ENCODE measurements around the gene PON3.

Gene PON3

GRCh38 chr7:95340491-95340890 is 55.7 kb downstream of the PON3 start:
- DNase-seq (ENCODE audit: low spot score), result no peak

- no peak for DNase-seq (ENCODE audit: low spot score)
Observed at GRCh38 chr7:95338832-95339231, 57.3 kb downstream of the PON3 start.

- DNase-seq (ENCODE audit: low spot score), result no peak
Observed at GRCh38 chr7:95335093-95335492, 61.1 kb downstream of the PON3 start.

GRCh38 chr7:95334447-95334846 is 61.7 kb downstream of the PON3 start:
- no peak for DNase-seq (ENCODE audit: low spot score)

GRCh38 chr7:95330961-95331337 is 65.2 kb downstream of the PON3 start:
- no peak for DNase-seq (ENCODE audit: low spot score)

GRCh38 chr7:95330204-95330960 is 65.8 kb downstream of the PON3 start:
- no peak for DNase-seq (ENCODE audit: low spot score)

GRCh38 chr7:95327356-95327755 is 68.8 kb downstream of the PON3 start:
- DNase-seq (ENCODE audit: low spot score), result no peak

GRCh38 chr7:95324431-95324830 is 71.7 kb downstream of the PON3 start, which contains the start of gene PON1:
Gene PON1 (minus strand): TSS chr7:95324532. CDS start chr7:95324475, 57 bp downstream.
- DNase-seq (ENCODE audit: low spot score), result no peak

GRCh38 chr7:95323410-95324129 is 72.6 kb downstream of the PON3 start:
- DNase-seq (ENCODE audit: low spot score), result no peak

- no peak for DNase-seq (ENCODE audit: low spot score)
Observed at GRCh38 chr7:95322854-95323253, 73.3 kb downstream of the PON3 start.

- no peak for DNase-seq (ENCODE audit: low spot score)
Observed at GRCh38 chr7:95322396-95322795, 73.8 kb downstream of the PON3 start.

GRCh38 chr7:95321720-95322119 is 74.5 kb downstream of the PON3 start:
- no peak for DNase-seq (ENCODE audit: low spot score)

- DNase-seq (ENCODE audit: low spot score), result no peak
Observed at GRCh38 chr7:95320651-95321050, 75.5 kb downstream of the PON3 start.

- DNase-seq (ENCODE audit: low spot score), result no peak
Observed at GRCh38 chr7:95319570-95319969, 76.6 kb downstream of the PON3 start.

GRCh38 chr7:95318501-95319100 is 77.6 kb downstream of the PON3 start:
- no peak for DNase-seq (ENCODE audit: low spot score)

GRCh38 chr7:95317966-95318365 is 78.2 kb downstream of the PON3 start:
- DNase-seq (ENCODE audit: low spot score), result no peak

- DNase-seq (ENCODE audit: low spot score), result no peak
Observed at GRCh38 chr7:95317546-95317945, 78.6 kb downstream of the PON3 start.

GRCh38 chr7:95316588-95316987 is 79.6 kb downstream of the PON3 start:
- no peak for DNase-seq (ENCODE audit: low spot score)

GRCh38 chr7:95312561-95312960 is 83.6 kb downstream of the PON3 start:
- no peak for DNase-seq (ENCODE audit: low spot score)

- DNase-seq (ENCODE audit: low spot score), result no peak
Observed at GRCh38 chr7:95311389-95311788, 84.8 kb downstream of the PON3 start.

GRCh38 chr7:95309951-95310350 is 86.2 kb downstream of the PON3 start:
- no peak for DNase-seq (ENCODE audit: low spot score)

All from RKO (cell line).